Esophagus muscularis mucosa (tissue), 4 donors: Measurements from ENCODE around the gene CALHM5. TPM values are rescaled to one million over a fixed set of nuclear protein-coding genes. Genes with fewer than 3 reads are reported as not detected.

ENCODE experiments used
- DNase-seq: peaks from one replicate; pipeline ENCODE4 v3.0.0-alpha.2; 2017; ENCODE audit errors: extremely low spot score
- H3K27ac ChIP-seq, 4 donors: fragments of 200-600 bp; sonication (generic); replicated peaks in 1 of 4; 1 replicate in 3 of 4; 2 replicates in 1 of 4; pipeline ENCODE4 v1.5.1; 2016 to 2019; ENCODE audit warnings: mild to moderate bottlenecking in 1 of 4
- H3K27me3 ChIP-seq, 4 donors: fragments of 200-600 bp; sonication (generic); one replicate each; pipeline versions ENCODE4 v1.5.1 to v1.6.0; 2016 to 2019
- H3K36me3 ChIP-seq, 4 donors: fragments of 200-600 bp; sonication (generic); one replicate each; pipeline ENCODE4 v1.5.1; 2016 to 2019
- H3K4me1 ChIP-seq, 4 donors: fragments of 200-600 bp; sonication (generic); one replicate each; pipeline ENCODE4 v1.5.1; 2016 to 2019
- H3K4me3 ChIP-seq, 4 donors: fragments of 200-600 bp; sonication (generic); 1 replicate in 2 of 4; 2 replicates in 2 of 4; pipeline ENCODE4 v1.5.1; 2016 to 2019; ENCODE audit warnings: mild to moderate bottlenecking in 4 of 4, moderate library complexity in 1 of 4
- H3K9me3 ChIP-seq, 4 donors: fragments of 200-600 bp; sonication (generic); 1 replicate in 3 of 4; 2 replicates in 1 of 4; pipeline ENCODE4 v1.5.1; 2016 to 2019
- CTCF ChIP-seq, 3 experiments: fragments of 200-600 bp in 2 of 3; fragments of 450-650 bp in 1 of 3; sonication (generic) in 2 of 3; IDR thresholded peaks; one replicate each; pipeline ENCODE4 v1.5.1; 2017 to 2019; ENCODE audit warnings: antibody characterized with exemption in 3 of 3, mild to moderate bottlenecking in 2 of 3, moderate library complexity in 1 of 3
- EP300 ChIP-seq: sonication (generic); formaldehyde crosslinking; IDR thresholded peaks from one replicate; pipeline ENCODE4 v1.6.1; 2017; ENCODE audit warnings: antibody characterized with exemption
- POLR2A ChIP-seq: fragments of 450-650 bp; IDR thresholded peaks from one replicate; pipeline ENCODE4 v1.6.1; 2017; ENCODE audit warnings: antibody characterized with exemption, moderate library complexity, mild to moderate bottlenecking, low read depth
- POLR2AphosphoS5 ChIP-seq, 2 donors: sonication (generic); formaldehyde crosslinking; IDR thresholded peaks; one replicate each; pipeline ENCODE4 v1.6.1; 2017; ENCODE audit warnings: antibody characterized with exemption in 2 of 2
- WGBS: methylation state at CpG from one replicate; pipeline ENCODE4 v1.1.5; 2018; 5-methylcytosine and 5-hydroxymethylcytosine counted together
- intact Hi-C: fragments of 100-400 bp; cut with DNase I; formaldehyde crosslinking; loops from one replicate; pipeline ENCODE4 v1.15.1; 2023
- total RNA-seq, 4 donors: library from RNA; depleted of rRNA; stranded (reverse); fragments of >200 nt; gene quantifications; one replicate each; pipeline versions ENCODE4 v1.1.0 to v1.2.1, GENCODE V29; 2016

The CALHM5 gene
- total RNA-seq, 4 donors from 2014 or later: 2.0 to 4.2 (median 3.3) TPM

DNA sequence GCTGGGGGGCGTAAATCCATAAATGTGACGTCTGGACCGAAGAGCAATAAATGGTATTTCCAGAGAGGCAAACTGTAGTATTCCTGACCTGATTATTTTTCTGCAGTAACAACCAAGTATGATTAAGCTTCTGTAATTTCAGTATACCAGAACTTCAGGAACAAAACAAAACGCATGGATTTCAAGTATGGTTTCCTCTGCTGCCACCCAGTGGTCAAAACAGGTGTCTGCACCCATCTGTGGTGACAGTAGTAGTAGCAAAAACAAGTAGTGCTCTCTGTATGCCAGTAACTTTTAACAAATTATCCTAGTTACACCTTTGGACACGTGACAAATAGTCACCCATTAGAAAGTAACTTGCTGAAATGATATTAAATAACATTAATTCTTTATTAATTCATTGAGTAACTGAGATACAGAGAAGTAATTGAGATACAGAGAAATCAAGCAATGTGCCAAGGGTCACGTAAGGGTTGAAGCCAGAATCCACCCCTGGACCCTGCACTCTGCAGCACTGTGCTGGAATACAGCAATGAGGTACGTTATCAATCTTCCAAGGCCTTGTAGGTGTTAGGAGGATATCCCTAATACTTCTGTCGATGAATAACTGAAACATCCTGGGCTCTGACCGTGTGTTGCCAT is 50.1 kb downstream of the CALHM5 start:
- Histone ChIP-seq H3K27me3 (no peaks in the 10 kb centered on the region), H3K4me3 (peak overlapping the region in 2 of 4 donors; percentile 26 to 27), H3K9me3 (no peaks in the 10 kb centered on the region), H3K27ac (no peak overlapping the region), H3K36me3 (no peaks in the 10 kb centered on the region), H3K4me1 (peaks cover 3 to 29% (median 14%) of the 10 kb centered on the region in 4 donors)
- WGBS: 50% methylated on average over 9 of the region's 9 CpGs
- TF ChIP-seq CTCF (IDR thresholded peaks at IDR 0.05) (peak; percentile 89 to 97 (median 89)), POLR2A (no peak)
- intact Hi-C loops: loop anchor here (2.0 to 10.0 kb wide), 2 partner anchors 25 to 277 kb away; no protein-coding TSS in a partner anchor
- no peak for DNase-seq

GRCh38 chr6:116562019-116562403 is 50.6 kb downstream of the CALHM5 start:
- no peaks in the 10 kb centered on the region for H3K9me3 ChIP-seq
- H3K4me1 ChIP-seq: peaks cover 3 to 29% (median 14%) of the 10 kb centered on the region in 4 donors
- no peak for DNase-seq
- no peaks in the 10 kb centered on the region for H3K27me3 ChIP-seq
- intact Hi-C loops: loop anchor here (10.0 kb wide), 1 partner anchor 277 kb away; no protein-coding TSS in a partner anchor
- no peak for TF ChIP-seq POLR2AphosphoS5 (IDR thresholded peaks at IDR 0.05)
- no peak for TF ChIP-seq CTCF (IDR thresholded peaks at IDR 0.05)
- TF ChIP-seq POLR2A: no peak
- TF ChIP-seq EP300: no peak
- no peak overlapping the region for H3K27ac ChIP-seq
- no peak overlapping the region for H3K4me3 ChIP-seq
- no peaks in the 10 kb centered on the region for H3K36me3 ChIP-seq
- WGBS: 86% methylated on average over 4 of the region's 4 CpGs

GRCh38 chr6:116562614-116563013 is 51.2 kb downstream of the CALHM5 start:
- intact Hi-C loops: loop anchor here (10.0 kb wide), 1 partner anchor 278 kb away; no protein-coding TSS in a partner anchor
- WGBS: 47% methylated on average over 3 of the region's 3 CpGs
- Histone ChIP-seq H3K27me3 (no peaks in the 10 kb centered on the region), H3K27ac (no peak overlapping the region), H3K4me1 (peaks cover 3 to 28% (median 13%) of the 10 kb centered on the region in 4 donors), H3K36me3 (no peaks in the 10 kb centered on the region), H3K9me3 (no peaks in the 10 kb centered on the region), H3K4me3 (no peak overlapping the region)
- DNase-seq: no peak
- TF ChIP-seq POLR2AphosphoS5 (IDR thresholded peaks at IDR 0.05) (no peak), EP300 (no peak), POLR2A (no peak), CTCF (IDR thresholded peaks at IDR 0.05) (no peak)

DNA sequence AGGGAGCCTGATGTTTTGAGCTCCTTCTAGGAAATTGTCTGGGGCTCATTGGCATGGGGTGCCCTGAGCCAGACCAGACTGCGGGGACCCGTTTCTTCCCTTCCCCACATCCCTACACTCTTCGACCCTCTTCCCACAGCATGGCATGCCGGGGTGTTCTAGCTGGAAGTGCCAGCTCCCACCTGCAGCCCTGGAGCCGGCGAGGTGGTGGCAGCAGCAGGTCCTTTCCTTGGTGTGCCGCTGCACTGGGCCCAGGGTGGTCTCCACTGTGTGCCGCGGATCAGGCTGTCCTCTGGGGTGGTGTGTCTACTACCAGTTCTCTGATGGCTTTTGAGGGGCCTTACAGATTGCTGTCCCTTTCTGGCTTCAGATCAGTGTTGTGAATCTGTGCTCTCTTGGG is 52.4 kb downstream of the CALHM5 start:
- Histone ChIP-seq H3K4me3 (no peak overlapping the region), H3K27ac (no peak overlapping the region), H3K4me1 (peaks cover 0 to 24% (median 9%) of the 10 kb centered on the region in 4 donors), H3K9me3 (no peaks in the 10 kb centered on the region), H3K27me3 (no peaks in the 10 kb centered on the region), H3K36me3 (no peaks in the 10 kb centered on the region)
- intact Hi-C loops: loop anchor here (10.0 kb wide), 1 partner anchor 279 kb away; no protein-coding TSS in a partner anchor
- TF ChIP-seq CTCF (IDR thresholded peaks at IDR 0.05) (no peak), POLR2A (no peak), POLR2AphosphoS5 (IDR thresholded peaks at IDR 0.05) (no peak), EP300 (no peak)
- DNase-seq: no peak
- 92% methylated on average over 9 of the region's 9 CpGs for WGBS
